IPS-18a (cell line): ENCODE measurements around the gene ARHGEF6.
"Not testable (repeated sequence)": the region's sequence is repeated elsewhere in the genome, so short reads cannot be mapped to it uniquely, and the experiment has no call there.

Experiments
- H3K27ac ChIP-seq: one replicate; pipeline ENCODE4 v1.5.1; 2013; ENCODE audit warnings: low read length
- H3K27me3 ChIP-seq: one replicate; pipeline ENCODE4 v1.6.1; 2013; ENCODE audit warnings: mild to moderate bottlenecking, low read length; ENCODE audit not compliant: control insufficient read depth, insufficient read depth
- H3K36me3 ChIP-seq: one replicate; pipeline ENCODE4 v1.6.1; 2013; ENCODE audit warnings: low read depth, low read length; ENCODE audit not compliant: control insufficient read depth
- H3K4me1 ChIP-seq: one replicate; pipeline ENCODE4 v1.6.1; 2013; ENCODE audit warnings: low read depth, low read length; ENCODE audit not compliant: control insufficient read depth
- H3K4me3 ChIP-seq: one replicate; pipeline ENCODE4 v1.5.1; 2013; ENCODE audit warnings: low read length
- H3K9ac ChIP-seq: one replicate; pipeline ENCODE4 v1.6.1; 2013; ENCODE audit warnings: mild to moderate bottlenecking, low read length, moderate library complexity
- H3K9me3 ChIP-seq: one replicate; pipeline ENCODE4 v1.6.1; 2013; ENCODE audit warnings: low read depth, low read length; ENCODE audit not compliant: control insufficient read depth

ARHGEF6 gene

DNA sequence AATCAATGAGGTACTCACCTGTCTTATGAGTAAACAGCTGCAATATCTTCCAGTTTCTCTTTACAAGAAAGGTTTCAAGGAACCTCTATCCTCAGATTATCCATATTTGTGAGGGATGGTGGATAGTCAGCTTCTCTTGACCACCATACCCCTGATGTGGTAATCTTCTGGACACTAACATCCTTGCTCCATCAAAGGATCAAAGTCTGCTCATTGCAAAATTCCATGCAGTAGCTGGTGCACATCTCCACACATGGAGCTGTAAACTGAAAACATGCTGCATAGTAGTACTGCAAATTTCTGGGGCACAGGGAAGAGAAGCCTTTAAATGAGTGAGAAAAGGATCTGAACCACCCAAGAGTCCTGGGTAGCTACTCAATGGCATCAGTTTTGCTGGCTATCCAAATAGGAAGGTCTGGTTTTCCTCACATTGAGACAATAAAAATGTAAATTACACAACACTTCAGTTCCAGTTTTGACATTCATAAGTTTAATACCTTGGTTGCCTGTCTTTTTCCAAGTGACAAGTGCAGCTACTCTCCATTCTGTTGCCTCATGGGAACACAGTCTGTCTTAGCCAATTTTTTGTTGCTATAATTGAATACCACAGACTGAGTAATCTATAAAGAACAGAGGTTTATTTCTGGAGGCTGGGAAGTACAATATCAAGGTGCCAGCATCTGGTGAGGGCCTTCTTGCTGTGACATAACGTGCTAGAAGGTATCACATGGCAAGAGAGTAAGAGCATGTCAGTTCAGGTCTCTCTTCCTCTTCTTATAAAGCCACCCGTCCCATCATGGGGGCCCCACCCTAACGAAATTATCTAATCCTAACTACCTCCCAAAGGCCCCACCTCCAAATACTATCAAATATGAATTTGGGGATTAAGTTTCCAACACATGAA is 34.4 kb upstream of the ARHGEF6 start:
- Histone ChIP-seq H3K27me3 (no peaks in the 10 kb centered on the region), H3K4me3 (no peak overlapping the region), H3K4me1 (no peaks in the 10 kb centered on the region), H3K9ac (no peak overlapping the region), H3K36me3 (no peaks in the 10 kb centered on the region), H3K9me3 (peaks cover 13% of the 10 kb centered on the region), H3K27ac (no peak overlapping the region)

- H3K27me3 ChIP-seq, result no peaks in the 10 kb centered on the region
- no peak overlapping the region for H3K4me3 ChIP-seq
- H3K4me1 ChIP-seq, result no peaks in the 10 kb centered on the region
- H3K9me3 ChIP-seq, result peaks cover 11% of the 10 kb centered on the region
- no peak overlapping the region for H3K9ac ChIP-seq
- no peak overlapping the region for H3K27ac ChIP-seq
- H3K36me3 ChIP-seq, result no peaks in the 10 kb centered on the region
Measured at GRCh38 chrX:136812286-136812685, 31.6 kb upstream of the ARHGEF6 start.

GRCh38 chrX:136810493-136810892 is 29.8 kb upstream of the ARHGEF6 start:
- Histone ChIP-seq H3K27ac (no peak overlapping the region), H3K36me3 (no peaks in the 10 kb centered on the region), H3K4me1 (no peaks in the 10 kb centered on the region), H3K27me3 (no peaks in the 10 kb centered on the region), H3K4me3 (no peak overlapping the region), H3K9ac (no peak overlapping the region), H3K9me3 (peaks cover 15% of the 10 kb centered on the region)

GRCh38 chrX:136806891-136807410 is 26.2 kb upstream of the ARHGEF6 start:
- Histone ChIP-seq H3K4me3 (no peak overlapping the region), H3K9ac (no peak overlapping the region), H3K36me3 (no peaks in the 10 kb centered on the region), H3K4me1 (no peaks in the 10 kb centered on the region), H3K27ac (no peak overlapping the region), H3K27me3 (no peaks in the 10 kb centered on the region), H3K9me3 (peaks cover 23% of the 10 kb centered on the region)

GRCh38 chrX:136802515-136802914 is 21.8 kb upstream of the ARHGEF6 start:
- no peaks in the 10 kb centered on the region for H3K36me3 ChIP-seq
- no peak overlapping the region for H3K4me3 ChIP-seq
- H3K27ac ChIP-seq, result no peak overlapping the region
- peaks cover 18% of the 10 kb centered on the region for H3K9me3 ChIP-seq
- H3K4me1 ChIP-seq, result no peaks in the 10 kb centered on the region
- no peak overlapping the region for H3K9ac ChIP-seq
- no peaks in the 10 kb centered on the region for H3K27me3 ChIP-seq

DNA sequence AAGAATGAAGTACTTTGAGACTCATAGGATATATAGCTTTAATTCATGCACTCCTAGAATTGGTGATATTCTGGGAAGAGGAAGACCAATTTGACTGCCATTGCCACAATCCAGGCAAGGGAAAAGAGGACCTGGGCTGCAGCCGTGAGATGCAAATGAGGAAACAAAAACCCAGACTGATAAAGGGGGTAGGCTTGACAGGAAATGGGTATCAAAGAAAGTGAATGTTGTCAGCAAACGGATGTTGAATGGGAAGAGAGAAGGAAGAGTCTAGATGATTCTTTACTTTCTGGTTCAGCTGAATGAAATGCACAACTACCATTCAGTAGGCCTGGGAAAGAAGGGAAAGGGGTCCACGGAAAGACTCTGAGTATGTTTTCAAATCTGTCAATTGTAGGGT is 17.1 kb upstream of the ARHGEF6 start:
- H3K4me3 ChIP-seq, result no peak overlapping the region
- H3K4me1 ChIP-seq, result peaks cover 7% of the 10 kb centered on the region
- no peaks in the 10 kb centered on the region for H3K27me3 ChIP-seq
- no peaks in the 10 kb centered on the region for H3K36me3 ChIP-seq
- H3K9me3 ChIP-seq, result peaks cover 19% of the 10 kb centered on the region
- H3K27ac ChIP-seq, result no peak overlapping the region
- no peak overlapping the region for H3K9ac ChIP-seq

- H3K27ac ChIP-seq, H3K36me3 ChIP-seq, H3K4me1 ChIP-seq, H3K4me3 ChIP-seq, H3K27me3 ChIP-seq, H3K9ac ChIP-seq: not testable (repeated sequence)
- peaks cover 12% of the 10 kb centered on the region for H3K9me3 ChIP-seq
Measured at GRCh38 chrX:136795132-136795531, 14.4 kb upstream of the ARHGEF6 start.

- H3K9me3 ChIP-seq, result peaks cover 12% of the 10 kb centered on the region
- H3K4me3 ChIP-seq, H3K36me3 ChIP-seq, H3K27ac ChIP-seq, H3K27me3 ChIP-seq, H3K9ac ChIP-seq, H3K4me1 ChIP-seq: not testable (repeated sequence)
Measured at GRCh38 chrX:136794660-136795059, 13.9 kb upstream of the ARHGEF6 start.

GRCh38 chrX:136794080-136794479 is 13.3 kb upstream of the ARHGEF6 start:
- Histone ChIP-seq H3K9me3 (peaks cover 12% of the 10 kb centered on the region), H3K4me1 (peaks cover 7% of the 10 kb centered on the region), H3K27ac (no peak overlapping the region), H3K4me3 (no peak overlapping the region), H3K9ac (no peak overlapping the region), H3K27me3 (no peaks in the 10 kb centered on the region), H3K36me3 (no peaks in the 10 kb centered on the region)

- Histone ChIP-seq H3K9me3 (peaks cover 13% of the 10 kb centered on the region), H3K9ac (no peak overlapping the region), H3K27ac (no peak overlapping the region), H3K27me3 (no peaks in the 10 kb centered on the region), H3K4me1 (peaks cover 7% of the 10 kb centered on the region), H3K36me3 (no peaks in the 10 kb centered on the region), H3K4me3 (no peak overlapping the region)
Measured at GRCh38 chrX:136789856-136790255, 9.1 kb upstream of the ARHGEF6 start.

DNA sequence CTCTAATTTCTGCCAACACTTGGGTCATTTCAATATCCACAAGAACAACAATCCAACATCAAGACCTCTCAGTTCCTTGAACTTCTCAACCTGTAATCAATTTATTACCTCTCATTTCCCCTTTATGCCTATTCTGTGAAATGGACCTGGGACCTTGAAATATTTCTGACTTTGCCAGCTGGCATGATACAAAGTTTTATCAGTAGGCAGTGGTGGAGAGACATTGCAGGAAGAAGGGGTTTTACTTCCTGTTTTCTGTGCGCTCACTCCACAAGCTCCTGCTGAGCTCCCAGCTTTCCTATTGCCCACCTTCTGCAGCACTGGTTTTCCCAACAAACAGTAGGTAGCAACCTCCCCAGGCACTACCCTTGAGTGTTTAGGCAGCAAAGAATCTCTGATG is 3.5 kb upstream of the ARHGEF6 start:
- Histone ChIP-seq H3K4me3 (no peak overlapping the region), H3K27me3 (no peaks in the 10 kb centered on the region), H3K36me3 (no peaks in the 10 kb centered on the region), H3K4me1 (no peaks in the 10 kb centered on the region), H3K9ac (no peak overlapping the region), H3K9me3 (peaks cover 3% of the 10 kb centered on the region), H3K27ac (no peak overlapping the region)

- no peaks in the 10 kb centered on the region for H3K36me3 ChIP-seq
- no peaks in the 10 kb centered on the region for H3K27me3 ChIP-seq
- no peaks in the 10 kb centered on the region for H3K4me1 ChIP-seq
- no peak overlapping the region for H3K27ac ChIP-seq
- H3K9ac ChIP-seq, result no peak overlapping the region
- H3K4me3 ChIP-seq, result no peak overlapping the region
- peaks cover 2% of the 10 kb centered on the region for H3K9me3 ChIP-seq
Measured at GRCh38 chrX:136783159-136783558, 2.4 kb upstream of the ARHGEF6 start.
